Raji (cell line): ENCODE results near the gene GH2.
"Not testable (repeated sequence)": the region's sequence is repeated elsewhere in the genome, so short reads cannot be mapped to it uniquely, and the experiment has no call there.

Source experiments
- POLR2A ChIP-seq: IDR thresholded peaks from 2 replicates; pipeline ENCODE4 v1.6.1; 2011; ENCODE audit warnings: low read depth, low read length, control low read depth; ENCODE audit not compliant: insufficient read depth

GH2 gene

DNA sequence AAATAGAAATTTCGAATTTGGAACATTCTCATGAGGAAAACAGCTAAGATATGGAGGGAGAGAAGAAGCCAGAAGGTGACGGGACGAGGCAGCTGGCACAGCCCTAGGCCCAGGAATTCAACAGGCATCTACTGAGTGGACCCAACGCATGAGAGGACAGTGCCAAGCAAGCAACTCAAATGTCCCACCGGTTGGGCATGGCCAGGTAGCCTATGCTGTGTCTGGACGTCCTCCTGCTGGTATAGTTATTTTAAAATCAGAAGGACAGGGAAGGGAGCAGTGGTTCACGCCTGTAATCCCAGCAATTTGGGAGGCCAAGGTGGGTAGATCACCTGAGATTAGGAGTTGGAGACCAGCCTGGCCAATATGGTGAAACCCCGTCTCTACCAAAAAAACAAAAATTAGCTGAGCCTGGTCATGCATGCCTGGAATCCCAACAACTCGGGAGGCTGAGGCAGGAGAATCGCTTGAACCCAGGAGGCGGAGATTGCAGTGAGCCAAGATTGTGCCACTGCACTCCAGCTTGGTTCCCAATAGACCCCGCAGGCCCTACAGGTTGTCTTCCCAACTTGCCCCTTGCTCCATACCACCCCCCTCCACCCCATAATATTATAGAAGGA lies 34.9 kb upstream of the GH2 start:
- no peak for TF ChIP-seq POLR2A

GRCh38 chr17:63914471-63914870 lies 32.7 kb upstream of the GH2 start:
- no peak for TF ChIP-seq POLR2A

GRCh38 chr17:63911657-63912100 lies 29.9 kb upstream of the GH2 start:
- TF ChIP-seq POLR2A = no peak

- TF ChIP-seq POLR2A = no peak
These were observed 29.4 kb upstream of the GH2 start, which contains the start of gene CSHL1 for GRCh38 chr17:63911041-63911635. CSHL1 (minus strand) TSS chr17:63911258; CDS start chr17:63911196, 62 bp downstream.

DNA sequence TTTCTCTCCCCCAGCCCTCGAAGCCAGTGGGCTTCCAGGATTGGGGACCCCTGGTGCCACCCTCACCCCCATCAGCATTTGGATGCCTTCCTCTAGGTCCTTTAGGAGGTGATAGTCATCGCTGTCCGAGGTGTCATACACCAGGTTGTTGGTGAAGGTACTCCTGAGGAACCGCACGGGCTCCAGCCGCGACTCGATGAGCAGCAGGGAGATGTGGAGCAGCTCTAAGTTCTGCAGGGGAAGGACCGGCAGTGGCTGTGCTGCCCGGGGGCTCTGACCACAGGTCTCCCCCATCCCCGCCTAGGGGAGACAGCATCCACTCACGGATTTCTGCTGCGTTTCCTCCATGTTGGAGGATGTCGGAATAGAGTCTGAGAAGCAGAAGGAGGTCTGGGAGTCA lies 28.4 kb upstream of the GH2 start:
- no peak for TF ChIP-seq POLR2A

- not testable (repeated sequence) for TF ChIP-seq POLR2A
These were observed 15.0 kb upstream of the GH2 start, which contains the start of gene CSH1 for GRCh38 chr17:63896524-63897354. CSH1 (minus strand) TSS chr17:63896574; CDS start chr17:63896511, 63 bp downstream.

- no peak for TF ChIP-seq POLR2A
These were observed 1.0 kb downstream of the GH2 start for GRCh38 chr17:63880706-63881105.

DNA sequence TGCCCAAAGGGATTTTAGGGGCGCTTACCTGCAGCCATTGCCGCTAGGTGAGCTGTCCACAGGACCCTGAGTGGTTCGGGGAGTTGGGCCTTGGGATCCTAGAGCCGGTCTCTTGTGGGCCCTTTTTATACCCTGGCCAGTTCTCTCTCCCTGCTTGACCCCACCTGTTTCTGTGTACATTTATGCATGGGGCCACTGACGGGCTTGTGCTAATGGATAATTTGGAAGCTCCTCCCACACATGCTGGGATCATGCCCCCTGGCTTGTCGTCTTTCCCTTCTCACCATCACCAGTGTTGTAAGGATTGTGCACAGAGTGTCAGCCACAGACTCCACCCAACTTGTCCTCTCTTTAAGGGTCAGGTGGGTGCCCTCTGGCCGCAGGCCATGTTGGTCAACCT lies 8.2 kb downstream of the GH2 start, which contains the start of gene CSH2:
Gene CSH2, minus strand, starts transcription at position 101 of the 400 bp plus-strand sequence. Its CDS starts 63 bp downstream, at position 38.
- TF ChIP-seq POLR2A = not testable (repeated sequence)

- TF ChIP-seq POLR2A = no peak
These were observed 22.5 kb downstream of the GH2 start for GRCh38 chr17:63859257-63859656.

GRCh38 chr17:63855185-63855584 lies 26.6 kb downstream of the GH2 start:
- TF ChIP-seq POLR2A = no peak

GRCh38 chr17:63854709-63855108 lies 27.0 kb downstream of the GH2 start:
- TF ChIP-seq POLR2A = no peak

DNA sequence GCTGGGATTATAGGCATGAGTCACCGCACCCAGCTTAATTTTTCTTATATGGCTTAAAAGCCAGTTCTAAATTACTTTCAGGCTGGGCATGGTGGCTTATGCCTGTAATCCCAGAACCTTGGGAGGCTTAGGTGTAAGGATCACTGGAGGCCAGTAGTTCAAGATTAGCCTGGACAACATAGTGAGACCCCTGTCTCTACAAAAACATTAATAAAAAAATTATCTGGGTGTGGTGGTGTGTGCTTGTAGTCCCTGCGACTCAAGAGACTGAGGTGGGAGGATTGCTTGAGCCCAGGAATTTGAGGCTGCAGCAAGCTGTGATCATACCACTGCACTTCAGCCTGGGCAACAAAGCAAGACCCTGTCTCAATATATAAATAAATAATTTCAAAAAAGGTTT lies 28.5 kb downstream of the GH2 start:
- no peak for TF ChIP-seq POLR2A

DNA sequence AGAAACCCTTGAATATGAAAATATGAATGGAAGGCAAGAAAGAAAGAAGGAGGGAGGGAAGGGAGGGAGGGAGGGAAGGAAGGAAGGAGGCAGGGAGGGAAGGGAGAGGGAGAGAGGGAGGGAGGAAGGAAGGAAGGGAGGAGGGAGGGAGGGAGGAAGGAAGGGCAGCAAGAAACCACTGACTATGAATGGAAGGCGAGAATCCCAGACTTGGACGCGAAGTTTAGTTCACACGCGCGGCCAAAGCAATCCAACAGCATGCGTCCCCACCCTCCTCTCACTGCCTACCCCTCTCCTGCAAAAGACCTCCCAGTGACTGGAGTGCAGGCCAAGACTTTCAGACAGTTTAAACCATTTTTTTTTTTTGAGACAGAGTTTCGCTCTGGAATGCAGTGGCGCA lies 31.3 kb downstream of the GH2 start:
- no peak for TF ChIP-seq POLR2A

DNA sequence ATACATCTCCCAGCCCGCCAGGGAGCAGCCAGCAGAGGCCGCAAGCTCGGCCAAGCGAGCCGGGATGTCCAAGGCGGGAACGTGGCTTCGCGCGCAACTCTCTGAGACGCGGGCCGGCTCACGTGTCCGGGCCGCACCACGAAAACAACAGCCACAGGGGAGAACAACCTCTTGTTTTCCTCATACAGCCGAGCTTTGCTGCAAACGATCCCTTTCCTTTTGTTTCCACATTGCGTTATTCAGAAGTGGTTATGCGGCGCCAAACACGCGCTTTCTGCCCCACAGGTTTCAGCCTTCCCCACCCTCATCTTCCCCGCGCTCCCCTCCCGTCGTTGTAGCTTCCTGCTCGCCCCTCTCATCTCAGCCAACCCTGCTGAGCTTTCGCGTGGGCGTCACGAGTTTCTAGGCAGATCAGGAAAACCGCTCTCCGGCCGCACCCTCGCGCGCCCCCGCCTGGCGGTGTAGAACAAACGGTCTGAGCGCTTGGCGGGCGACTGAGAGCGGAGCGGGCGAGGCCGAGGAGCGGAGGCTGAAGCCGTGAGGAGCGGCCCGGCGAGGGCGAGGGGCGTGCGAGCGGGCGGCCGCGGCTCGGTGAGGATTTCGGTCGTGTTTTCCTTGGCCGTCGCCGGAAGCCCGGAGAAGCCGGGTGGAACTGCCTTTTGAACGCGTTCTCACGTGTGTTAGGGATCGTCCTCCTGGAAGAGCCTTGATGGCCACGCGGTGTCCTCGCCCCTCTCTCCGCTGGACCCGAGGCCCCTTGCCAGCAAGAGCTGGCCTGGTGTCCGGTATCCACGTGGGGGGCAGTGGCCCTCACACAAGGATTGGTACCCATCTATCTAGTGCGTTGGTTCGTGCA lies 32.7 kb downstream of the GH2 start:
- TF ChIP-seq POLR2A = no peak
